ENCODE measurements around the gene PRMT5. TPM values are rescaled to one million over a fixed set of nuclear protein-coding genes. Genes with fewer than 3 reads are reported as not detected.
A peak's percentile ranks its signal among the peaks of the same experiment; 100 is the strongest.

PRMT5 gene
- total RNA-seq (19.3 TPM), polyA plus RNA-seq (10 to 100 TPM; 37.4 to 43.3 (median 40.5) TPM)

DNA sequence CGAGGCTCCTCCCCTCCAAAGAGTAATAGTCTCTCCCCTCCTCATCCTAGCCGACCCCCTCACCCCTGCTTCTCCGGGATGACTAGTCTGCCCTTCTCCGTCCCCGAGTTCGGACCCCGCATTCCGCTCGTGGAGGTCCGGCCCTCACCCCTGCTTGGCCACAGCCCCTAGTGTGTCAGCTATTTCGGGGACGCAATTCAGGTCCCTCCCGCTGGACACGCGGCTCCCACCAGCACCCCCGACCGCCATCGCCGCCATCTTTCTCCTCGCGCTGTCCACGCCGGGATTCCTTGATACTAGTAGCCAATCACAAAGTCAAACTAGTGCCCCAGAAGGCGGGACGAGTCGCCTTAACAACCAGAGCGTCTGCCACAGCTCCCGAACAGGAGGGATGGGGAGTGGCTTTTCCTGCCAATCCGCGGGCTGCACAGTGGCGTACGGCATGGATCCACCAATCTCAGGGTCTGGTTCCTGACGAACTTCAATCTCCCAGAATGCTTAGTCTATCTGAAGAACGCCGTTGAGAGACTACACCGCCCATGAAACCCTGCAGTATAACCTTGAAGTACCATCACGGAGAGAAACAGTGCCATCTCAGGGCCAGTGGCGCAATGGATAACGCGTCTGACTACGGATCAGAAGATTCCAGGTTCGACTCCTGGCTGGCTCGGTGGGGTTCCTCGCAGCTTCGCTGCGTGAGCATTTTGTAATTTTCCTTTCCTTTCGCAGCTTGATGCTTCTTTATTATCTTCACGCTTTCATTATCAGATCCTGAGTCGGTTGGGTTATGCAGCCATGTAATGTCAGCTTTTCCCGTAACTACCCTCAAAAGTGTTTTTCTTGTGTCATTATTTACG, at the start of gene PRMT5:
Gene PRMT5, minus strand, starts transcription at position 273 of the 857 bp plus-strand sequence. Its CDS starts 15 bp downstream, at position 258.
- Histone ChIP-seq H3K27me3 (ENCODE audit: control insufficient read depth, insufficient read depth, low read length) (no peaks in the 10 kb centered on the region), H3K4me3 (ENCODE audit: low read depth, low read length) (peak within 1 kb of the TSS; percentile 95), H3K36me3 (ENCODE audit: control insufficient read depth, insufficient read depth, low read length) (peaks cover 4% of the 10 kb centered on the region), H3K4me1 (ENCODE audit: control insufficient read depth, insufficient read depth, low read length, poor library complexity, severe bottlenecking) (peaks cover 19% of the 10 kb centered on the region), H3K9me3 (ENCODE audit: control insufficient read depth in 2 of 2, low read length in 2 of 2) (no peaks in the 10 kb centered on the region), H3K27ac (ENCODE audit: insufficient read depth, low read length, poor library complexity, severe bottlenecking) (peak within 1 kb of the TSS; percentile 90)
- no peaks in the 10 kb centered on the region for H3K27me3 Mint-ChIP-seq
- H3K36me3 Mint-ChIP-seq: peaks cover 18% of the 10 kb centered on the region
- H3K4me1 Mint-ChIP-seq: peaks cover 0 to 25% (median 20%) of the 10 kb centered on the region in 4 donors
- H3K4me3 Mint-ChIP-seq: no peak within 1 kb of the TSS
- DNase-seq (peak; percentile 98 to 99 (median 98)), ATAC-seq (ENCODE audit: low read depth in 2 of 2) (peak; percentile 97 to 98)
- no peaks in the 10 kb centered on the region for H3K9me3 Mint-ChIP-seq
- H3K27ac Mint-ChIP-seq: no peak within 1 kb of the TSS

GRCh38 chr14:22978487-22978837, 49.3 kb upstream of the PRMT5 start:
- peak overlapping the region in 1 of 4 donors; percentile 67 for H3K4me3 Mint-ChIP-seq
- no peak for DNase-seq

DNA sequence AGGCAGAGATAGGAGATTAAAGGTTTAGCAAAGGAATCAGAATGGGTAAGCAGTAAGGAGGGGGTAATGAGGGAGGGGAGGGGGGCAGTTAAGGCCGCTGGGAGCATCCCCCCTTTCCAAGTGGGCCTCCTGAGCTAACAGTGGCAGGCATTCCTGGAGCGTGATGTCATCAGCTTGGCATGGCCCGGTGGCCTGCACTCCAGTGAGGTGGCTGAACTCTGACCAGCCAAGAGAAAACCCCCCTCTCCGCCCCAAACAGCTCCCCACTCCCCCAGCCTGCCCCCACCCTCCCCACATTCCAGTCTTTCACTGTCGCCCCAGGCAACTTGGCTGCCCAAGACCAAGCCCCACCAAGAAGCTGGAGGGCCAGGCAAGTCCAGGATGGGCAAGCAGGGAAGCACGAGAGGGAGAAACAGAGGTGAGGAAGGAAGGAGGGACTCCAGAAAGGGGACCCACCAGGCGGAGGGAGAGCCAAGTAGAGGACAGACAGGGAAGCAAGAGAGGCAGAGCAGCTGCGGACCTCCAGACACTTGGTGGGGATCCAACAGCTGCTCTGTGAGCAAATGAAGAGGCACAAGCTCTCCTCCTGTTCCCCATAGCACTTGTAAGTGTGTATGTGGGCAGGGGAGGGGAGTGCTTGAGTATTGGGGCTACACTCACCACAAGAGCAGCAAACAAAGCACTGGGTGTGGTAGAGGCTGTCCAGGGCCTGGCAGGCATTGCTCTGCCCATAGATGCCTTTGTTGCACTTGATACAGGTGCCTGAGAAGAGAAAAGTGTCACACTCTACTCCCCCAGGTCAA, 48.7 kb upstream of the PRMT5 start:
- H3K4me3 ChIP-seq (ENCODE audit: low read depth, low read length): no peak overlapping the region
- Mint-ChIP-seq H3K36me3 (no peaks in the 10 kb centered on the region), H3K4me3 (peak overlapping the region in 1 of 4 donors; percentile 67), H3K9me3 (no peaks in the 10 kb centered on the region), H3K27ac (peak overlapping the region in 1 of 3 donors; percentile 62), H3K4me1 (peaks cover 0 to 9% (median 3%) of the 10 kb centered on the region in 4 donors), H3K27me3 (peaks cover 33% of the 10 kb centered on the region)
- no peak for DNase-seq
- H3K36me3 ChIP-seq (ENCODE audit: control insufficient read depth, insufficient read depth, low read length): no peaks in the 10 kb centered on the region
- H3K9me3 ChIP-seq (ENCODE audit: control insufficient read depth in 2 of 2, low read length in 2 of 2): no peaks in the 10 kb centered on the region
- ATAC-seq (ENCODE audit: low read depth in 2 of 2): no peak
- peaks cover 27% of the 10 kb centered on the region for H3K4me1 ChIP-seq (ENCODE audit: control insufficient read depth, insufficient read depth, low read length, poor library complexity, severe bottlenecking)
- H3K27ac ChIP-seq (ENCODE audit: insufficient read depth, low read length, poor library complexity, severe bottlenecking): no peak overlapping the region
- H3K27me3 ChIP-seq (ENCODE audit: control insufficient read depth, insufficient read depth, low read length): peaks cover 5% of the 10 kb centered on the region

More at GRCh38 chr14:22978487-22978837, 49.3 kb upstream of the PRMT5 start:
- Mint-ChIP-seq H3K36me3 (no peaks in the 10 kb centered on the region), H3K9me3 (no peaks in the 10 kb centered on the region), H3K27ac (peak overlapping the region; percentile 6 to 62 (median 16)), H3K4me1 (peaks cover 0 to 9% (median 3%) of the 10 kb centered on the region in 4 donors), H3K27me3 (peaks cover 33% of the 10 kb centered on the region)
- peaks cover 5% of the 10 kb centered on the region for H3K27me3 ChIP-seq (ENCODE audit: control insufficient read depth, insufficient read depth, low read length)
- peaks cover 32% of the 10 kb centered on the region for H3K4me1 ChIP-seq (ENCODE audit: control insufficient read depth, insufficient read depth, low read length, poor library complexity, severe bottlenecking)
- no peak for ATAC-seq (ENCODE audit: low read depth in 2 of 2)
- no peaks in the 10 kb centered on the region for H3K9me3 ChIP-seq (ENCODE audit: control insufficient read depth in 2 of 2, low read length in 2 of 2)
- H3K4me3 ChIP-seq (ENCODE audit: low read depth, low read length): no peak overlapping the region
- no peak overlapping the region for H3K27ac ChIP-seq (ENCODE audit: insufficient read depth, low read length, poor library complexity, severe bottlenecking)
- no peaks in the 10 kb centered on the region for H3K36me3 ChIP-seq (ENCODE audit: control insufficient read depth, insufficient read depth, low read length)

DNA sequence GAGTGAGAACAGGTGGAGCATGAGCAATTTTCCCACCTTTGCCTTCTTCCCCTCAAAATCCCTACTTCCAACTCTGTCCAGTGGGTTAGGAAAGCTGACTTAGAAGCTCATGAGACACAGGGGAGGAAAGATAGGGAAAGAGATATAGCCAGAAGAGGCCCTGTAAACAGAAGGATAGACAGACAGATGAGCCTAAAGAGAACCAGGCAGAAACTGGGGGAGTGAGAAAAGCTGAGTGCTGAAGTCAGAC, 48.2 kb upstream of the PRMT5 start:
- no peak overlapping the region for H3K27ac ChIP-seq (ENCODE audit: insufficient read depth, low read length, poor library complexity, severe bottlenecking)
- no peak overlapping the region for H3K4me3 ChIP-seq (ENCODE audit: low read depth, low read length)
- H3K4me1 Mint-ChIP-seq: peaks cover 0 to 9% (median 3%) of the 10 kb centered on the region in 4 donors
- no peaks in the 10 kb centered on the region for H3K9me3 Mint-ChIP-seq
- no peak overlapping the region for H3K27ac Mint-ChIP-seq
- peak overlapping the region in 1 of 4 donors; percentile 20 for H3K4me3 Mint-ChIP-seq
- peaks cover 33% of the 10 kb centered on the region for H3K27me3 Mint-ChIP-seq
- H3K36me3 ChIP-seq (ENCODE audit: control insufficient read depth, insufficient read depth, low read length): no peaks in the 10 kb centered on the region
- ATAC-seq (ENCODE audit: low read depth in 2 of 2) (no peak), DNase-seq (no peak)
- no peaks in the 10 kb centered on the region for H3K9me3 ChIP-seq (ENCODE audit: control insufficient read depth in 2 of 2, low read length in 2 of 2)
- peaks cover 22% of the 10 kb centered on the region for H3K4me1 ChIP-seq (ENCODE audit: control insufficient read depth, insufficient read depth, low read length, poor library complexity, severe bottlenecking)
- no peaks in the 10 kb centered on the region for H3K36me3 Mint-ChIP-seq
- peaks cover 5% of the 10 kb centered on the region for H3K27me3 ChIP-seq (ENCODE audit: control insufficient read depth, insufficient read depth, low read length)

DNA sequence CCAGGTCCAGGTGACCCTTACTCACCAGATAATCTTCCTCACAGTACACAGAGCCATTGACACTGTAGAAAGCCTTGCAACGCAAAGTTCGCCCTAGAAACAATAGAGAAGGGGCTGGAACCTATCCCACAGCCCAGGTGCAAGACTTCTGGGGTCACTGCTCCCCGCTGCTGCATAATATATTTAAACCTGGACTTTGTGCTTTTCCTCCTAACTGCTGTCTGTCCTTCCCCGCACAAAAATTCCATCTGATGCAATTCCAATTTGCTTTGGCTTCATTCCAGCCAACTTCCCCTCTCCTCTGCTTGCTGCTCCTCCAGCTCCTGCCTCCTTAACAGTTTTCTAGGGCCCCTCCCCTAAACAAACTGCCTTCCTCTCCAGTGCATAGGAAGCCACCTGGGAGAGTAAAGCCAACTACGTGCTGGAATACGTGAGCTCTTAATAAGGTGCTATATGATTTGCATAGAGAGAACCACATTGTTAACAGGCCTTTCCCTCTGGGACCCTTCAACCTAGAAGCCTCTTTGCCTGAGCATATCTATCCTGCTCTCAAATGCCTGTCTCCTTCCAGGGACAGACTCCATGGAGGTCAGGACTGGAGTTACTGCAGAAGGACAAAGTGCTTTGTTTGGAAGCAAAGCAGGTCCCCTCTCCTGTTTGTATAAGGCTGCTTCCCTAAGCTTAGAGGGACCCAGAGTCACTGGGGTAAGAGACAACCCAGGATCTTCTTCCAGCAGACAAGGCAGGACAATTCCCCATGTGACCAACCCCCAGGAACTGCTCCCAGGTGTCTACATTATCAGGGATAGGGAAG, 47.7 kb upstream of the PRMT5 start:
- Histone ChIP-seq H3K9me3 (ENCODE audit: control insufficient read depth in 2 of 2, low read length in 2 of 2) (no peaks in the 10 kb centered on the region), H3K27me3 (ENCODE audit: control insufficient read depth, insufficient read depth, low read length) (peaks cover 5% of the 10 kb centered on the region), H3K36me3 (ENCODE audit: control insufficient read depth, insufficient read depth, low read length) (no peaks in the 10 kb centered on the region), H3K4me3 (ENCODE audit: low read depth, low read length) (no peak overlapping the region), H3K4me1 (ENCODE audit: control insufficient read depth, insufficient read depth, low read length, poor library complexity, severe bottlenecking) (peaks cover 17% of the 10 kb centered on the region), H3K27ac (ENCODE audit: insufficient read depth, low read length, poor library complexity, severe bottlenecking) (no peak overlapping the region)
- no peaks in the 10 kb centered on the region for H3K9me3 Mint-ChIP-seq
- DNase-seq (no peak), ATAC-seq (ENCODE audit: low read depth in 2 of 2) (no peak)
- peak overlapping the region in 1 of 3 donors; percentile 47 for H3K27ac Mint-ChIP-seq
- peaks cover 0 to 9% (median 3%) of the 10 kb centered on the region in 4 donors for H3K4me1 Mint-ChIP-seq
- peak overlapping the region in 1 of 4 donors; percentile 20 for H3K4me3 Mint-ChIP-seq
- H3K36me3 Mint-ChIP-seq: no peaks in the 10 kb centered on the region
- peaks cover 33% of the 10 kb centered on the region for H3K27me3 Mint-ChIP-seq

DNA sequence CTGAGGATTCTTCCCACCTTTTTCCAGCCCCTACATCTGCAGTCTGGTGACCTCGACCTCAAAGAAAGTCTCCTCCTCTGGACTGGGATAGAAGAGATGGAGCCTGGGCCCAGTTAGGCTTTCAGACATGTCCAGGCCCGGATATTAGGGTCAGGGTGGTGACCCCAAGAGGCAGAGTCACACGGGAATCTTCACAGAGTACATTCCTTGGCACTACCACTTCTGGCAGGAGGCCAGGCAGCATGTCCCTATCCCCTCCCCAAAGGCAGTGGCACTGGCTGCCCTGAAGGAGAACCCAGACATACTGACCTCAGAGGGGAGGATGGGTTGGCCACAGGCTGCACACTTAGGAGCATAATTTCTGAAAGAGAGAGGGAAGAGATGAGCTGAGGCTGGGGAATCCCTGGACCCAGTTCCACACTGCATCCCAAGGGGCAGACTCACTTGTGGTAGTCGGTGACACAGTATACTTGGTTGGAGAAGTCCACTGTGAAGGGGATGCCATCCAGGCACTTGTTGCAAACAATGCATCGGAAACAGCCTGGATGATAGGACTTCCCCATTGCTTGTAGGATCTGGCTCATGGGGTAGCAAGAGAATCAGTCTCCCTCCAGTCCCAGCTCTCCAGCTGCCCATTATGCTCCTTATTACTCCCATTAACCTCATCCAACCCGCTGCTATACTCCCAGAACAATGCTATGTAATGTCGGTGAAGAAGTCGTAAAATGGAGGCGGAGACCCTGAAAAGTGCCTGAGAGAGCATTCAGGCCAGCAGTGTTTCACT, 45.5 kb upstream of the PRMT5 start:
- Mint-ChIP-seq H3K27me3 (peaks cover 30% of the 10 kb centered on the region), H3K36me3 (no peaks in the 10 kb centered on the region), H3K4me3 (no peak overlapping the region), H3K27ac (no peak overlapping the region), H3K9me3 (no peaks in the 10 kb centered on the region), H3K4me1 (peaks cover 0 to 2% (median 0%) of the 10 kb centered on the region in 4 donors)
- no peaks in the 10 kb centered on the region for H3K36me3 ChIP-seq (ENCODE audit: control insufficient read depth, insufficient read depth, low read length)
- H3K27ac ChIP-seq (ENCODE audit: insufficient read depth, low read length, poor library complexity, severe bottlenecking): no peak overlapping the region
- ATAC-seq (ENCODE audit: low read depth in 2 of 2) (no peak), DNase-seq (no peak)
- peaks cover 3% of the 10 kb centered on the region for H3K27me3 ChIP-seq (ENCODE audit: control insufficient read depth, insufficient read depth, low read length)
- no peak overlapping the region for H3K4me3 ChIP-seq (ENCODE audit: low read depth, low read length)
- no peaks in the 10 kb centered on the region for H3K4me1 ChIP-seq (ENCODE audit: control insufficient read depth, insufficient read depth, low read length, poor library complexity, severe bottlenecking)
- no peaks in the 10 kb centered on the region for H3K9me3 ChIP-seq (ENCODE audit: control insufficient read depth in 2 of 2, low read length in 2 of 2)
